Liver (tissue), 9 donors: Measurements from ENCODE around the gene ENG. TPM values are rescaled to one million over a fixed set of nuclear protein-coding genes. Genes with fewer than 3 reads are reported as not detected.

ENCODE experiments used
- DNase-seq: peaks from one replicate; pipeline ENCODE4 v3.0.0-alpha.2; 2017; ENCODE audit warnings: low spot score
- H3K27ac ChIP-seq, 2 donors: one replicate each; pipeline ENCODE4 v1.7.0; 2013; ENCODE audit warnings: inconsistent platforms in 2 of 2, low read length in 2 of 2, control low read depth in 1 of 2, low read depth in 1 of 2, mild to moderate bottlenecking in 1 of 2
- H3K27me3 ChIP-seq, 4 donors: one replicate each; pipeline versions ENCODE4 v1.6.1 to v1.7.0; 2013; ENCODE audit warnings: low read length in 3 of 4, inconsistent platforms in 1 of 4, mild to moderate bottlenecking in 1 of 4, moderate library complexity in 1 of 4; ENCODE audit not compliant: control insufficient read depth in 4 of 4, insufficient read depth in 4 of 4
- H3K36me3 ChIP-seq, 4 donors: one replicate each; pipeline versions ENCODE4 v1.6.1 to v1.7.0; 2013; ENCODE audit warnings: low read length in 3 of 4, mild to moderate bottlenecking in 3 of 4, low read depth in 1 of 4, moderate library complexity in 1 of 4; ENCODE audit not compliant: control insufficient read depth in 4 of 4, insufficient read depth in 3 of 4
- H3K4me1 ChIP-seq, 4 donors: one replicate each; pipeline versions ENCODE4 v1.6.1 to v1.7.0; 2013; ENCODE audit warnings: low read length in 3 of 4, mild to moderate bottlenecking in 3 of 4, moderate library complexity in 1 of 4; ENCODE audit not compliant: control insufficient read depth in 4 of 4, insufficient read depth in 4 of 4
- H3K4me3 ChIP-seq, 3 donors: one replicate each; pipeline versions ENCODE4 v1.6.1 to v1.7.0; 2013; ENCODE audit warnings: low read length in 3 of 3, control low read depth in 1 of 3, low read depth in 1 of 3, mild to moderate bottlenecking in 1 of 3
- H3K9ac ChIP-seq, 2 donors: one replicate each; pipeline ENCODE4 v1.7.0; 2013; ENCODE audit warnings: low read length in 2 of 2, mild to moderate bottlenecking in 2 of 2, moderate library complexity in 2 of 2, control low read depth in 1 of 2, low read depth in 1 of 2
- H3K9me3 ChIP-seq, 4 donors: one replicate each; pipeline versions ENCODE4 v1.6.1 to v1.7.0; 2013; ENCODE audit warnings: low read length in 3 of 4; ENCODE audit not compliant: control insufficient read depth in 4 of 4
- ATF3 ChIP-seq: IDR thresholded peaks from 2 replicates; pipeline ENCODE4 v1.6.1; 2016; ENCODE audit warnings: antibody characterized with exemption
- CTCF ChIP-seq: fragments of 150-350 bp; IDR thresholded peaks from 2 replicates; pipeline ENCODE4 v1.5.1; 2017; ENCODE audit warnings: improper control_type of control experiment, low read depth, low read length; ENCODE audit not compliant: missing input control
- EGR1 ChIP-seq, 2 donors: IDR thresholded peaks; 2 replicates each; pipeline ENCODE4 v1.6.1; 2016 to 2018; ENCODE audit warnings: antibody characterized with exemption in 2 of 2, low read depth in 2 of 2
- FOXA2 ChIP-seq: IDR thresholded peaks from 2 replicates; pipeline ENCODE4 v1.6.1; 2016; ENCODE audit warnings: antibody characterized with exemption
- GABPA ChIP-seq, 2 donors: IDR thresholded peaks in 1 of 2; conservative IDR thresholded peaks in 1 of 2; 2 replicates each; pipeline ENCODE4 v1.6.1; 2016; ENCODE audit warnings: antibody characterized with exemption in 2 of 2, mild to moderate bottlenecking in 1 of 2, moderate library complexity in 1 of 2
- HNF4A ChIP-seq, 2 donors: conservative IDR thresholded peaks; 2 replicates each; pipeline ENCODE4 v1.6.1; 2016; ENCODE audit warnings: antibody characterized with exemption in 2 of 2, mild to moderate bottlenecking in 2 of 2
- HNF4G ChIP-seq: IDR thresholded peaks from 2 replicates; pipeline ENCODE4 v1.6.1; 2016; ENCODE audit warnings: antibody characterized with exemption
- JUND ChIP-seq, 2 donors: IDR thresholded peaks; 2 replicates each; pipeline ENCODE4 v1.6.1; 2016; ENCODE audit warnings: antibody characterized with exemption in 2 of 2
- MAX ChIP-seq: IDR thresholded peaks from 2 replicates; pipeline ENCODE4 v1.6.1; 2016; ENCODE audit warnings: antibody characterized with exemption
- NR2F2 ChIP-seq: IDR thresholded peaks from 2 replicates; pipeline ENCODE4 v1.6.1; 2016; ENCODE audit warnings: antibody characterized with exemption
- RAD21 ChIP-seq, 2 donors: IDR thresholded peaks; 2 replicates each; pipeline ENCODE4 v1.6.1; 2016; ENCODE audit warnings: antibody characterized with exemption in 2 of 2, mild to moderate bottlenecking in 2 of 2
- REST ChIP-seq: IDR thresholded peaks from 2 replicates; pipeline ENCODE4 v1.6.1; 2016; ENCODE audit warnings: antibody characterized with exemption, mild to moderate bottlenecking
- RXRA ChIP-seq, 2 donors: IDR thresholded peaks; 2 replicates each; pipeline ENCODE4 v1.6.1; 2017 to 2018; ENCODE audit warnings: antibody characterized with exemption in 2 of 2, mild to moderate bottlenecking in 1 of 2
- SP1 ChIP-seq: IDR thresholded peaks from 2 replicates; pipeline ENCODE4 v1.6.1; 2018; ENCODE audit warnings: antibody characterized with exemption, mild to moderate bottlenecking
- TAF1 ChIP-seq: conservative IDR thresholded peaks from 2 replicates; pipeline ENCODE4 v1.6.1; 2016; ENCODE audit warnings: antibody characterized with exemption, mild to moderate bottlenecking
- YY1 ChIP-seq: IDR thresholded peaks from 2 replicates; pipeline ENCODE4 v1.6.1; 2016; ENCODE audit warnings: antibody characterized with exemption, mild to moderate bottlenecking
- ZBTB33 ChIP-seq: IDR thresholded peaks from 2 replicates; pipeline ENCODE4 v1.6.1; 2016; ENCODE audit warnings: antibody characterized with exemption
- WGBS: extraction: QIAGEN DNeasy Blood & Tissue Kit; methylation state at CpG from one replicate; pipeline ENCODE4 v1.1.7; 2013; 5-methylcytosine and 5-hydroxymethylcytosine counted together
- polyA plus RNA-seq, 2 donors: library from polyadenylated mRNA; stranded (reverse) in 1 of 2; unstranded in 1 of 2; fragments of 200-250 nt in 1 of 2; fragments of >200 nt in 1 of 2; fragmentation: Nextera tagmentation in 1 of 2; extraction: Ambion mirVana in 1 of 2; gene quantifications; one replicate each; pipeline versions ENCODE4 v1.2.1 to v1.2.3, GENCODE V29; 2013 to 2015
- total RNA-seq, 2 donors: library from RNA; depleted of rRNA; stranded (reverse); fragments of >200 nt; gene quantifications; one replicate each; pipeline ENCODE4 v1.2.3, GENCODE V29; 2014
- donor health status: healthy.
- donor health status: healthy.
- donor health status: healthy.
- donor health status: healthy.
- donor health status: healthy.

Gene ENG
- total and polyA plus RNA-seq, 4 donors = 12.8 to 91.3 (median 24.2) TPM

- 94% methylated on average over 10 of the region's 10 CpGs for WGBS
- TF ChIP-seq RAD21 (IDR thresholded peaks at IDR 0.05) = no peak
- TF ChIP-seq NR2F2 = no peak
- no peak for TF ChIP-seq HNF4A (conservative IDR thresholded peaks at IDR 0.05)
- TF ChIP-seq ZBTB33 = no peak
- no peak for TF ChIP-seq HNF4G
- TF ChIP-seq FOXA2 = no peak
- no peak for TF ChIP-seq GABPA (IDR thresholded peaks at IDR 0.05 in 1 of 2, conservative IDR thresholded peaks at IDR 0.05 in 1 of 2)
- no peak for TF ChIP-seq YY1
- no peak for TF ChIP-seq CTCF
- no peak for TF ChIP-seq TAF1
- TF ChIP-seq RXRA (IDR thresholded peaks at IDR 0.05) = no peak
- no peak overlapping the region for H3K4me3 ChIP-seq
- H3K4me1 ChIP-seq = peaks cover 0 to 10% (median 8%) of the 10 kb centered on the region in 4 donors
- H3K9me3 ChIP-seq = no peaks in the 10 kb centered on the region
- no peak for DNase-seq
- no peak overlapping the region for H3K27ac ChIP-seq
- H3K27me3 ChIP-seq = no peaks in the 10 kb centered on the region
- H3K9ac ChIP-seq = no peak overlapping the region
- H3K36me3 ChIP-seq = no peaks in the 10 kb centered on the region
Measured at GRCh38 chr9:127773981-127774380, 80.5 kb downstream of the ENG start.

GRCh38 chr9:127773272-127773671 is 81.2 kb downstream of the ENG start:
- H3K9ac ChIP-seq = no peak overlapping the region
- no peak for DNase-seq
- TF ChIP-seq TAF1 (no peak), HNF4A (conservative IDR thresholded peaks at IDR 0.05) (no peak), YY1 (no peak), SP1 (no peak), GABPA (IDR thresholded peaks at IDR 0.05 in 1 of 2, conservative IDR thresholded peaks at IDR 0.05 in 1 of 2) (no peak), ZBTB33 (no peak), FOXA2 (no peak), RAD21 (IDR thresholded peaks at IDR 0.05) (no peak), RXRA (IDR thresholded peaks at IDR 0.05) (no peak), JUND (IDR thresholded peaks at IDR 0.05) (no peak), ATF3 (no peak), CTCF (no peak), NR2F2 (no peak), HNF4G (no peak), EGR1 (IDR thresholded peaks at IDR 0.05; ENCODE audit: low read depth in 2 of 2) (no peak), MAX (no peak), REST (no peak)
- peaks cover 0 to 10% (median 8%) of the 10 kb centered on the region in 4 donors for H3K4me1 ChIP-seq
- H3K9me3 ChIP-seq = no peaks in the 10 kb centered on the region
- H3K27ac ChIP-seq = no peak overlapping the region
- H3K27me3 ChIP-seq = no peaks in the 10 kb centered on the region
- WGBS = 92% methylated on average over 3 of the region's 3 CpGs
- H3K36me3 ChIP-seq = no peaks in the 10 kb centered on the region
- no peak overlapping the region for H3K4me3 ChIP-seq
